IMR-90 (cell line): ENCODE data around the gene NMUR1.

Experiments
- MAFK ChIP-seq: IDR thresholded peaks from 2 replicates; pipeline ENCODE4 v1.6.1; 2012; ENCODE audit warnings: low read depth, low read length, improper control_type of control experiment
- NFE2L2 ChIP-seq: fragments of 150-350 bp; IDR thresholded peaks from 2 replicates; pipeline ENCODE4 v1.6.1; 2016; ENCODE audit warnings: low read depth, mild to moderate bottlenecking, low read length
- POLR2A ChIP-seq: IDR thresholded peaks from 2 replicates; pipeline ENCODE4 v1.6.1; 2012; ENCODE audit warnings: mild to moderate bottlenecking, low read depth, low read length
- TF ChIP-seq, protein P1 (sequence below): conservative IDR thresholded peaks from 2 replicates; pipeline ENCODE4 v1.5.1; 2012; ENCODE audit warnings: mild to moderate bottlenecking, low read depth, low read length, improper control_type of control experiment

GRCh38 chr2:231476920-231477319 lies 53.3 kb downstream of the NMUR1 start:
- TF ChIP-seq, protein P1, sequence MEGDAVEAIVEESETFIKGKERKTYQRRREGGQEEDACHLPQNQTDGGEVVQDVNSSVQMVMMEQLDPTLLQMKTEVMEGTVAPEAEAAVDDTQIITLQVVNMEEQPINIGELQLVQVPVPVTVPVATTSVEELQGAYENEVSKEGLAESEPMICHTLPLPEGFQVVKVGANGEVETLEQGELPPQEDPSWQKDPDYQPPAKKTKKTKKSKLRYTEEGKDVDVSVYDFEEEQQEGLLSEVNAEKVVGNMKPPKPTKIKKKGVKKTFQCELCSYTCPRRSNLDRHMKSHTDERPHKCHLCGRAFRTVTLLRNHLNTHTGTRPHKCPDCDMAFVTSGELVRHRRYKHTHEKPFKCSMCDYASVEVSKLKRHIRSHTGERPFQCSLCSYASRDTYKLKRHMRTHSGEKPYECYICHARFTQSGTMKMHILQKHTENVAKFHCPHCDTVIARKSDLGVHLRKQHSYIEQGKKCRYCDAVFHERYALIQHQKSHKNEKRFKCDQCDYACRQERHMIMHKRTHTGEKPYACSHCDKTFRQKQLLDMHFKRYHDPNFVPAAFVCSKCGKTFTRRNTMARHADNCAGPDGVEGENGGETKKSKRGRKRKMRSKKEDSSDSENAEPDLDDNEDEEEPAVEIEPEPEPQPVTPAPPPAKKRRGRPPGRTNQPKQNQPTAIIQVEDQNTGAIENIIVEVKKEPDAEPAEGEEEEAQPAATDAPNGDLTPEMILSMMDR = no peak
- no peak for TF ChIP-seq POLR2A
- TF ChIP-seq MAFK = no peak
- TF ChIP-seq NFE2L2 = no peak
